ENCODE data around the gene APEH.

- TF ChIP-seq POLR2A (IDR thresholded peaks at IDR 0.05), result no peak
- no peak for TF ChIP-seq CTCF (IDR thresholded peaks at IDR 0.05)
These were observed 32.9 kb downstream of the APEH start for GRCh38 chr3:49707113-49707480.
